B cell (primary cell): Measurements from ENCODE around the gene ARHGAP26. TPM values are rescaled to one million over a fixed set of nuclear protein-coding genes. Genes with fewer than 3 reads are reported as not detected.

Source experiments
- ATAC-seq: fragments of 200-7000 bp; cut with Tn5 transposase; one replicate; pipeline ENCODE4 v1.10.0; 2021; ENCODE audit warnings: low read depth, mild to moderate bottlenecking, moderate number of reproducible peaks, moderate library complexity
- CTCF ChIA-PET: fragments of 350-600 bp; sonication (Branson Sonifier 250); formaldehyde crosslinking; loops from one replicate; lab custom pipeline; 2021; ENCODE audit warnings: antibody characterized with exemption, inconsistent platforms; lab: Charles Lee
- POLR2A ChIA-PET: fragments of 350-600 bp; sonication (Branson Sonifier 250); formaldehyde crosslinking; loops from one replicate; lab custom pipeline; 2021; ENCODE audit warnings: antibody characterized with exemption; lab: Charles Lee
- DNase-seq: peaks from one replicate; pipeline ENCODE4 v3.0.0; 2013
- H2AFZ ChIP-seq: 2 replicates; pipeline ENCODE4 v1.6.1; 2012; ENCODE audit warnings: mild to moderate bottlenecking, low read depth, low read length; ENCODE audit not compliant: insufficient read depth, poor library complexity, severe bottlenecking
- H3K27ac ChIP-seq, 2 donors: 1 replicate in 1 of 2; 2 replicates in 1 of 2; pipeline ENCODE4 v1.5.1; 2012 to 2013; ENCODE audit warnings: low read length in 2 of 2, mild to moderate bottlenecking in 2 of 2, moderate library complexity in 1 of 2
- H3K27me3 ChIP-seq, 4 experiments: fragments of 200-600 bp in 1 of 4; sonication (generic) in 1 of 4; replicated peaks in 1 of 4; 1 replicate in 2 of 4; 2 replicates in 2 of 4; pipeline versions ENCODE4 v1.6.1 to v1.7.0; 2013 to 2016; ENCODE audit warnings: low read length in 3 of 4, mild to moderate bottlenecking in 2 of 4, mixed read lengths in 1 of 4, moderate library complexity in 1 of 4; ENCODE audit not compliant: insufficient read depth in 4 of 4, control insufficient read depth in 3 of 4; ENCODE audit errors: control extremely low read depth in 1 of 4
- H3K36me3 ChIP-seq, 2 experiments: replicated peaks in 1 of 2; 1 replicate in 1 of 2; 2 replicates in 1 of 2; pipeline versions ENCODE4 v1.6.1 to v1.7.1; 2013; ENCODE audit warnings: low read length in 1 of 2; ENCODE audit not compliant: insufficient read depth in 2 of 2, control insufficient read depth in 1 of 2; ENCODE audit errors: control extremely low read depth in 1 of 2, extremely low read depth in 1 of 2
- H3K4me1 ChIP-seq, 2 donors: fragments of 200-600 bp in 1 of 2; sonication (generic) in 1 of 2; 1 replicate in 1 of 2; 2 replicates in 1 of 2; pipeline versions ENCODE4 v1.5.1 to v1.6.1; 2013 to 2017; ENCODE audit warnings: low read length in 2 of 2; ENCODE audit not compliant: control insufficient read depth in 2 of 2, insufficient read depth in 2 of 2
- H3K4me2 ChIP-seq: replicated peaks from 2 replicates; pipeline ENCODE3; 2012; ENCODE audit warnings: mild to moderate bottlenecking, low read depth, low read length; ENCODE audit not compliant: poor library complexity, severe bottlenecking
- H3K4me3 ChIP-seq, 5 experiments: fragments of 200-600 bp in 1 of 5; sonication (generic) in 1 of 5; 1 replicate in 3 of 5; 2 replicates in 2 of 5; pipeline versions ENCODE4 v1.5.1 to v1.7.0; 2011 to 2016; ENCODE audit warnings: low read length in 4 of 5, mild to moderate bottlenecking in 4 of 5, low read depth in 2 of 5, control low read depth in 1 of 5, moderate library complexity in 1 of 5; ENCODE audit not compliant: insufficient read depth in 1 of 5; ENCODE audit errors: control extremely low read depth in 1 of 5, extremely low read depth in 1 of 5
- H3K79me2 ChIP-seq: fragments of 200-600 bp; sonication (generic); one replicate; pipeline ENCODE4 v1.6.0; 2016; ENCODE audit warnings: low read length; ENCODE audit not compliant: control insufficient read depth, insufficient read depth
- H3K9ac ChIP-seq: fragments of 200-600 bp; sonication (generic); 2 replicates; pipeline ENCODE4 v1.6.1; 2017; ENCODE audit warnings: mild to moderate bottlenecking, low read length, moderate library complexity
- H3K9me3 ChIP-seq, 3 donors: one replicate each; pipeline versions ENCODE4 v1.6.1 to v1.7.1; 2013; ENCODE audit warnings: low read length in 2 of 3; ENCODE audit not compliant: control insufficient read depth in 2 of 3, insufficient read depth in 1 of 3; ENCODE audit errors: control extremely low read depth in 1 of 3
- H4K20me1 ChIP-seq: 2 replicates; pipeline ENCODE4 v1.6.0; 2012; ENCODE audit warnings: mild to moderate bottlenecking, low read length; ENCODE audit not compliant: insufficient read depth, control insufficient read depth, poor library complexity, severe bottlenecking
- H3K27ac Mint-ChIP-seq: one replicate; pipeline ENCODE4 v1.8.0; 2021; ENCODE audit warnings: mixed read lengths
- H3K27me3 Mint-ChIP-seq: one replicate; pipeline ENCODE4 v1.8.0; 2021; ENCODE audit warnings: mixed read lengths
- H3K4me1 Mint-ChIP-seq: one replicate; pipeline ENCODE4 v1.8.0; 2021; ENCODE audit warnings: mixed read lengths
- H3K4me3 Mint-ChIP-seq: one replicate; pipeline ENCODE4 v1.8.0; 2021; ENCODE audit warnings: mixed read lengths
- H3K9me3 Mint-ChIP-seq: one replicate; pipeline ENCODE4 v1.8.0; 2022; ENCODE audit warnings: mixed read lengths; ENCODE audit not compliant: insufficient read depth
- EZH2 ChIP-seq: IDR thresholded peaks from 2 replicates; pipeline ENCODE4 v1.6.1; 2012; ENCODE audit warnings: borderline replicate concordance, low read depth, mild to moderate bottlenecking, moderate library complexity, low read length; ENCODE audit not compliant: insufficient read depth, poor library complexity, severe bottlenecking
- WGBS: methylation state at CpG from one replicate; pipeline ENCODE4 v1.1.5; 2013; ENCODE audit warnings: missing lambda C conversion rate; ENCODE audit not compliant: insufficient coverage; 5-methylcytosine and 5-hydroxymethylcytosine counted together
- intact Hi-C: fragments of 100-400 bp; cut with micrococcal nuclease; formaldehyde crosslinking; loops from one replicate; pipeline ENCODE4 v1.10.0; 2022
- polyA plus RNA-seq: library from polyadenylated mRNA; depleted of rRNA; stranded (reverse); fragments of >200 nt; gene quantifications from 2 replicates; pipeline ENCODE4 v1.2.3, GENCODE V29; 2012
- total RNA-seq, 2 donors: library from RNA; stranded (reverse); fragments of 120-200 nt in 1 of 2; gene quantifications; 1 replicate in 1 of 2; 2 replicates in 1 of 2; pipeline versions ENCODE4 v1.2.3 to v1.2.4, GENCODE V29; 2013 to 2022
- TF ChIP-seq, protein P1 (sequence below): fragments of 200-600 bp; IDR thresholded peaks from one replicate; pipeline ENCODE4 v1.8.0; 2022; ENCODE audit warnings: antibody characterized with exemption, mild to moderate bottlenecking

The ARHGAP26 gene
- total and polyA plus RNA-seq, 2 donors (not counting 1 experiment from before 2014, with no cell fraction given), result 1.8 to 22.5 TPM

DNA sequence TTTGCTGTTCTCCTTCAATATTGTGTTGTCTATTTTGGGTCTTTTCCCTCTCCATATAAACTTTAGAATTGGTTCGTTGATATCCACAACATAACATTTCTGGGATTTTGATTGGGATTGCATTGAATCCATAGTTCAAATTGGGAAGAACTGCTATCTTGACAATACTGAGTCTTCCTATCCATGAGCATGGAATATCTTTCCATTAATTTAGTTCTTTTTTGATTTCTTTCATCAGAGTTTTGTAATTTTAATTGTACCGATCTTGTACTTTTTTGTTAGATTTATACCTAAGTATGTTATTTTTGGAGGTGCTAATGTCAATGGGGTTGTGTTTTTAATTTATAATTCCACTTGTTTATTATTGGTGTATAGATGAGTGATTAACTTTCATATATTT, 498.2 kb downstream of the ARHGAP26 start:
- Histone ChIP-seq H3K9me3 (peaks cover 4 to 12% (median 8%) of the 10 kb centered on the region in 3 donors), H4K20me1 (no peaks in the 10 kb centered on the region), H3K27ac (no peak overlapping the region), H3K4me1 (no peaks in the 10 kb centered on the region), H3K4me2 (no peak overlapping the region), H3K27me3 (no peaks in the 10 kb centered on the region), H2AFZ (no peak overlapping the region), H3K9ac (no peak overlapping the region), H3K36me3 (no peaks in the 10 kb centered on the region), H3K79me2 (no peaks in the 10 kb centered on the region), H3K4me3 (no peak overlapping the region)
- Mint-ChIP-seq H3K27me3 (no peaks in the 10 kb centered on the region), H3K4me3 (no peak overlapping the region), H3K27ac (no peak overlapping the region), H3K4me1 (no peaks in the 10 kb centered on the region), H3K9me3 (peaks cover 18% of the 10 kb centered on the region)
- TF ChIP-seq EZH2, result no peak
- TF ChIP-seq, protein P1, sequence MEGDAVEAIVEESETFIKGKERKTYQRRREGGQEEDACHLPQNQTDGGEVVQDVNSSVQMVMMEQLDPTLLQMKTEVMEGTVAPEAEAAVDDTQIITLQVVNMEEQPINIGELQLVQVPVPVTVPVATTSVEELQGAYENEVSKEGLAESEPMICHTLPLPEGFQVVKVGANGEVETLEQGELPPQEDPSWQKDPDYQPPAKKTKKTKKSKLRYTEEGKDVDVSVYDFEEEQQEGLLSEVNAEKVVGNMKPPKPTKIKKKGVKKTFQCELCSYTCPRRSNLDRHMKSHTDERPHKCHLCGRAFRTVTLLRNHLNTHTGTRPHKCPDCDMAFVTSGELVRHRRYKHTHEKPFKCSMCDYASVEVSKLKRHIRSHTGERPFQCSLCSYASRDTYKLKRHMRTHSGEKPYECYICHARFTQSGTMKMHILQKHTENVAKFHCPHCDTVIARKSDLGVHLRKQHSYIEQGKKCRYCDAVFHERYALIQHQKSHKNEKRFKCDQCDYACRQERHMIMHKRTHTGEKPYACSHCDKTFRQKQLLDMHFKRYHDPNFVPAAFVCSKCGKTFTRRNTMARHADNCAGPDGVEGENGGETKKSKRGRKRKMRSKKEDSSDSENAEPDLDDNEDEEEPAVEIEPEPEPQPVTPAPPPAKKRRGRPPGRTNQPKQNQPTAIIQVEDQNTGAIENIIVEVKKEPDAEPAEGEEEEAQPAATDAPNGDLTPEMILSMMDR, result no peak
- intact Hi-C loops, result no loop called here
- DNase-seq, result no peak
- POLR2A ChIA-PET, result no interaction called here
- CTCF ChIA-PET, result no interaction called here
- WGBS, result no CpG with 5 or more reads among the region's 2 CpGs
- no peak for ATAC-seq

DNA sequence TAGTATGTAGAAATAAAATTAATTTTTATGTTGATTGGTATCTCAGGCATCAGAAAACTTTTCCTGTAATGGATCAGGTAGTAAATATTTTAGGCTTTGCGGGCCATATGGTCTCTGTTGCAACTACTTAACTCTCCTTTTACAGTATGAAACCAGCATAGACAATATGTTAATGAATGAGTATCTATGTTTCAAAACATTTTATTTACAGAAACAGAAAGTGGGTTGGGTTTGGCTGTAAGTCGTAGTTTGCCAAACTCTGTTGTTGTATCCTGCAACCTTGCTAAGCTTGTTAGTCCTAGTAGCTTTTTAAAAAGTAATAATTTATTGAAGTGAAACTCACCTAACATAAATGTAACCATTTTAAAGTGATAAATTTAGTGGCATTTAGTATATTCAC, 501.3 kb downstream of the ARHGAP26 start:
- TF ChIP-seq, protein P1, result no peak
- no peak for TF ChIP-seq EZH2
- Histone ChIP-seq H3K79me2 (no peaks in the 10 kb centered on the region), H3K4me2 (no peak overlapping the region), H3K4me1 (no peaks in the 10 kb centered on the region), H3K27ac (no peak overlapping the region), H3K9me3 (peaks cover 4 to 12% (median 8%) of the 10 kb centered on the region in 3 donors), H3K4me3 (no peak overlapping the region), H2AFZ (no peak overlapping the region), H3K9ac (no peak overlapping the region), H3K36me3 (no peaks in the 10 kb centered on the region), H3K27me3 (no peaks in the 10 kb centered on the region), H4K20me1 (no peaks in the 10 kb centered on the region)
- H3K4me3 Mint-ChIP-seq, result no peak overlapping the region
- intact Hi-C loops, result no loop called here
- ATAC-seq (no peak), DNase-seq (no peak)
- no peaks in the 10 kb centered on the region for H3K27me3 Mint-ChIP-seq
- H3K4me1 Mint-ChIP-seq, result no peaks in the 10 kb centered on the region
- WGBS, result no CpG with 5 or more reads among the region's 2 CpGs
- CTCF ChIA-PET, result no interaction called here
- peaks cover 13% of the 10 kb centered on the region for H3K9me3 Mint-ChIP-seq
- no peak overlapping the region for H3K27ac Mint-ChIP-seq
- POLR2A ChIA-PET, result no interaction called here
